Hepatic stellate cell (primary cell): ENCODE measurements around the gene CDCA3.

ENCODE experiments used
- DNase-seq: peaks from one replicate; pipeline ENCODE4 v3.0.0; 2011; ENCODE audit warnings: low spot score

Gene CDCA3

DNA sequence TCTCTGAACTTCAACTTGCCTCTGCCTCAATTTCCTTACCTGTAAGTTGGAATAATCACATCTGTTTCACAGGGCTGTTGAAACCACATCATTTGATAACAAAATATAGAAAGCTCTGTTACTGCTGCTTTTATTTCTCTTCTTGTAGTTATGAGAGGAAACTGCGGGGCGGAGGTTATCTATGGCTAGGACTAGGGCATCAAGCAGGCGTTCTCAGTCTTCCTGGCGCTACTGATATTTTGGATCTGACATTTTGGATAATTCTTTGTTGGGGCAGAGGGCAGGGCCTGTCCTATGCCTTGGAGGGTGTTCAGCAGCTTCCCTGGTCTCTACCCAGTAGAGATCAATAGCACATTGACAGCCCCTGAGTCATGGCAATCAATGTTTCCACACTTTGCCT is 19.0 kb downstream of the CDCA3 start:
- no peak for DNase-seq

DNA sequence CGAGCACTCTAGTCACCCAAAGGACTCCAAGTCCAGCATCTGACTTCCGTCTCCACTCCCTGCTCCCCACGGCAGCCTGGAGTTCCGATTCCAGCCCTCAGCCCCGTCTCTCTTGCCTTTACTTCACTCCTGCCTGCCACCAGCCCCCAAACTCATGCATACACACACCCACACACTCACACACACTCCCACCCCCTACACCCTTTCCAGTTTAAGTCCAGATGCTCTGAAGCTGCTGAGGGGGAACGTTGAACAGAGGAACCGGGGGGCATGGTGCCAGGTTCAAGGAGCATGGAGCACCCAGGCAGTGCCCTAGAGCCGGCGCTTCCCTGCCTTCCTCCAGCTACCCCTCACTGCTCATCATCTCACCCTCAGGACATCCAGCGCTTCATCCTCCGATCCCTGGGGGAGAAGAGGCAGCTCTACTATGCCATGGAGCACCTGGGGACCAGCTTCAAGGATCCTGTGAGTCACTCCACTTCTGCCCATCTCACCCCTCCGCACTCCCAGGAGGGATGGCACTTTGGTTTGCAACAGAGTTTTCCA is 19.6 kb downstream of the CDCA3 start:
- DNase-seq, result no peak

DNA sequence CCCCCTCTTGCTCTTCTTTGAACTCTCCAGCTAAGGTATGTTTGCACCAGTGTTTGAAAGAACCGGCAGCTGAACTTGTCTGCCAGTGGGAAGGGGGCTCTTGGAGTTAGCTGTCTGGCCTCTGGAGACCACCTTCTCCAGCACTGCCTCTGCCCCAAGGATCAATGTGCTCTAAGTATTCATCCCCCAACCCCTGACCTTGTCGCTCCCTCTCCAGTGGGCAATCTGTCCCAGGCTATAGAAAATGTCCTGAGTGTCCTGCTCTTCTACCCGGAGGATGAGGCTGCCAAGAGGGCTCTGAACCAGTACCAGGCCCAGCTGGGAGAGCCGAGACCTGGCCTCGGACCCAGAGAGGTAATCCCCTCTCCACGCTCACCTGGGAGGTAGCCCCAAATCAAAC is 20.1 kb downstream of the CDCA3 start:
- DNase-seq, result no peak

DNA sequence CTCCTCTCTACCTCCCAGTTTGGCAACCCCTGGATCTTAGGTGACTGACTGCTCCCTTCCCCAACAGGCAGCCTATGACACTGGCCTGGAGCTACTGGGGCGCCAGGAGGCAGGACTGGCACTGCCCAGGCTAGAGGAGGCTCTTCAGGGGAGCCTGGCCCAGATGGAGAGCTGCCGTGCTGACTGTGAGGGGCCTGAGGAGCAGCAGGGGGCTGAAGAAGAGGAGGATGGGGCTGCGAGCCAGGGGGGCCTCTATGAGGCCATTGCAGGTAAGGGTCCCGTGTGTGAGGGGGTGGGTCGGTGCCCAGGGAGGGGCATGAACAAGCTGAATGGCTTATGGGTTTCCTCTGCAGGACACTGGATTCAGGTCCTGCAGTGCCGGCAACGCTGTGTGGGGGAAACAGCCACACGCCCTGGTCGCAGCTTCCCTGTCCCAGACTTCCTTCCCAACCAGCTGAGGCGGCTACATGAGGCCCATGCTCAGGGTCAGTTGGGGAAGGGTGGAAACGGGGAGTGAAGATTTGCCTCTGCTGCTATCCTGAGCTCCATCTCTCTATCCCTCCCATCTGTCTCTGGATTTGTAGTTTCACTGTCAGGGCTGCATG is 20.7 kb downstream of the CDCA3 start:
- no peak for DNase-seq

DNA sequence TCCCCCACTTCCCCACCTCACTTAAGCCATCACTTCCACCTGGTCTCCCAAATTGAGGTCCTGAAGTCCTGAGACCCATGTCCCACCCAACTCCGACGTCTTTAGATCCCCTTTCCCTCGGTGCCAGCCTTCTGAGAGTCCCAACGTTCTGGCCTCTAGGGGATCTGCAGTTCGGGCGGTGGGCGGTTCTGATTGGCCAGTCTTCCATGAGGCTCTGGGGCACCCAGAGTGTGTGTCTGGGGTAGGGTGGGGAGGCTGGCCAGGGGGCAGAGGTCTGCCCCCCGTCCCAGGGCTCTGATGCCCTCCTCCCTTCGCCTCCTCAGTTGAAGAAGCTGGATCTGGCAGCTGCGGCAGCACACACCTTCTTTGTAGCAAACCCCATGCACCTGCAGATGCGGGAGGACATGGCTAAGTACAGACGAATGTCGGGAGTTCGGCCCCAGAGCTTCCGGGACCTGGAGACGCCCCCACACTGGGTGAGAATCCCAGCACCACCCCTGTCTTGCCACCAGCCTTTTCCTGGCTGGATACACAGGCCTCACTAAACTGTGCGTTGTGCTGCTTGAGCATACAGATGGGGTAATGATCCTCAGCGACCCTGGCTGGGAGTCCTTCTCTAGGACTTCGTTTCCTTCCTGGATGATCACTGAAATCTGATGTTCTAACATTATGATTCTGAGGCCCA is 21.4 kb downstream of the CDCA3 start:
- DNase-seq, result peak; percentile 82

DNA sequence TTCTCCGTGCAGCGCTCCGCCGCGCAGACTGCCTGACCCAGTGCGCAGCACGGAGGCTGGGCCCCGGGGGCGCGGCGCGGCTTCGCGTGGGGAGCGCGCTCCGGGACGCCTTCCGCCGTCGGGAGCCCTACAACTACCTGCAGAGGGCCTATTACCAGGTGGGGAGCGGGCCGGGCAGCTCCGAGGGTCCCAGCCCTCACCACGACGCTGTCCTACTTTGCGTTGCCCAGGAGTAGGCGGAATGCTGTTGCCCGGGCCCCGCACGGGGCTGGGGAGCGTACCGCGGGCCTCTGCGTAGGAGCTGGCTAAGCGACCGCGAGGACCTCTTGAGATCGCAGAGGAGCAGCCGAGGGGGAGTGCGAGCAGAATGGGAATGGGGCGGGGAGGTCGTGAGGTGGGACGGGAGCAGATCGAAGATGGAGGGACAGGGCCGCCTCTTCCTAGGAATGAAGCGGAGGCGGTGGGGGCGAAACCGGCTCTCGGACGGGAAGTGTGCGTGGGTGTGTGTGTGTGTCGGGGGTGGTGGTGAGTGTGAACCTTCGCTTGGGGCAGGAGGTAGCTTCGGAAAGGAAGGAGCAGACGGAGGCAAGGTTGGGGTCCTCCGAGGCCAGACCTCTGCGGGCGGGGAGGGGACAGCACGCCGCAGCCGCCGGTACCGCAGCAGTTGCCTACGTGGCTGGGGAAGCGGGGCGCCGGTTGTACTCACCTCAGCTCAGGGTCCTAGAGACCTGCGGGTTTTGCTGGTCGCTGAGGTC is 22.1 kb downstream of the CDCA3 start:
- peak; percentile 85 for DNase-seq

DNA sequence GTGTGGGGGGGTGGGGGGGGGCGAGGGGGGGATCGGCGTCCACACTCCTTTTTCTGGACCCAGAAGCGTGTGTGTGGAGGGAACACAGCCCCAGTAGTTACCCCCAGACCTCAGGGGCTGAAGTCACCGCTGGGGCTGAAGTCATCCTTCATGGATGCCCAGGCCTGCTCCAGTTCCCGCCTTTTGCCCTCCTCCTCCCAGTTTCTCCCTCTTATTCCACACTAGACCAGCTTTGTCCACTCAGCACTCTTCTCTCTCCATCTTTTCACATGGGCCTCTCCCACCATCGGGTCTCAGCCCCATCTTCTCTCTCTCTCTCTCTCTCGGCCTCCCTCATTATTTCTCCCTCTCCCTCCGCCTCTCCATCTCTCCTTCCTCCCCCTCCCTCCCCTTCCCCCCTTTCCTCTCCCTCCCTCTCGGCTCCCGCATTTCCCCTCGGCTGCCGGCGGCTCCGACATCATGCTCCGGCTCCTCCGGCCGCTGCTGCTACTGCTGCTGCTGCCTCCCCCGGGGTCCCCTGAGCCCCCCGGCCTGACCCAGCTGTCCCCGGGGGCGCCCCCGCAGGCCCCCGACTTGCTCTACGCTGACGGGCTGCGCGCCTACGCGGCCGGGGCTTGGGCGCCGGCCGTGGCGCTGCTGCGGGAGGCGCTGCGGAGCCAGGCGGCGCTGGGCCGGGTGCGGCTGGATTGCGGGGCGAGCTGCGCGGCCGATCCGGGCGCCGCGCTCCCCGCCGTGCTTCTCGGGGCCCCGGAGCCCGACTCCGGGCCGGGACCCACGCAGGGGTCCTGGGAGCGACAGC is 22.9 kb downstream of the CDCA3 start, which contains the start of gene P3H3:
Gene P3H3, plus strand, starts transcription at position 426 of the 799 bp plus-strand sequence. Its CDS starts 34 bp downstream, at position 460.
- DNase-seq, result peak; percentile 83

DNA sequence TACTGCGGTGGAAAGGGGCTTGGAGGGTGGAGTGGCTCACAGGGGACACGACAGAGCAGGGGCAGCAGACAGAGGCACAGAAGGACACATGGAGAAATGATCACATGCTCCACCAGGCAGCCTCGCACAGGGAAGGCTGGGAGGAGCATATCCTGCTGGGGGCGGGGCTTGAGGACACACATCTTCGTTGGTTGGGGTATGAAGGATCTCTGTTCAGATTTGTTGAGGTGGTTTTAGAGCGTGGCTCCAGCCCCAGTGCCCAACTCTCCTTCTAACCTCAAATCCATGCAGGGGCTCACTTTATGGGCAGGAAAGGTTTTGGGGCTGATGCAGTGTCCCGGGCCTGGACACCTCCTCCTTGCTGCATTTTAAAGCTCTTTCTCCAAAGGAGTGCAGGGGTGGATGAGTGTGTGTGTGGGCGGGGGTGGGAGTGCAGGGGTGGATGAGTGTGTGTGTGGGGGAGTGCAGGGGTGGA is 23.6 kb downstream of the CDCA3 start:
- peak; percentile 96 for DNase-seq

DNA sequence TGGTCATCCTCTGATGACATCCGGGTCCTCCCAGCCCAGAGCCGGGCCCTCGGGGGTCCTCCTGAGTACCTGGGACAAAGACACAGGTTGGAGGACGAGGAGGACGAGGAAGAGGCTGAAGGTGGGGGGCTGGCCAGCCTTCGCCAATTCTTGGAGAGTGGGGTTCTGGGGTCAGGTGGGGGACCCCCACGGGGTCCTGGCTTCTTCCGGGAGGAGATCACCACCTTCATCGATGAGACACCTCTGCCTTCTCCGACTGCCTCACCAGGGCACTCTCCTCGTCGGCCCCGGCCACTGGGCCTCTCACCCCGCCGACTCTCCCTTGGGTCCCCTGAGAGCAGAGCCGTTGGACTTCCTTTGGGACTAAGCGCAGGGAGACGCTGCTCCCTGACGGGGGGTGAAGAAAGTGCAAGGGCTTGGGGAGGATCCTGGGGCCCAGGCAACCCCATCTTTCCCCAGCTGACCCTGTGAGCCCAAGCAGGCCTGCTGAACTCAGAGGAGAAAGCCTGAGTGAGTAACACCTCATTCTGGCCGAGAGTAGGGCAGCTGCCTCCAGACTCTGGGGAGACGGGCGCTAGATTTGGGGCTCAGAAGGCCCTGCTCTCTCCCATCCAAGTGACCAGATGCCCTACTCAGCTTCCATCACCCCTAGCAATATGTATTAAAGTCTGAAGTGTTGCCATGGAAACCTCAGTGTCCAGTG is 24.2 kb downstream of the CDCA3 start:
- DNase-seq, result no peak

DNA sequence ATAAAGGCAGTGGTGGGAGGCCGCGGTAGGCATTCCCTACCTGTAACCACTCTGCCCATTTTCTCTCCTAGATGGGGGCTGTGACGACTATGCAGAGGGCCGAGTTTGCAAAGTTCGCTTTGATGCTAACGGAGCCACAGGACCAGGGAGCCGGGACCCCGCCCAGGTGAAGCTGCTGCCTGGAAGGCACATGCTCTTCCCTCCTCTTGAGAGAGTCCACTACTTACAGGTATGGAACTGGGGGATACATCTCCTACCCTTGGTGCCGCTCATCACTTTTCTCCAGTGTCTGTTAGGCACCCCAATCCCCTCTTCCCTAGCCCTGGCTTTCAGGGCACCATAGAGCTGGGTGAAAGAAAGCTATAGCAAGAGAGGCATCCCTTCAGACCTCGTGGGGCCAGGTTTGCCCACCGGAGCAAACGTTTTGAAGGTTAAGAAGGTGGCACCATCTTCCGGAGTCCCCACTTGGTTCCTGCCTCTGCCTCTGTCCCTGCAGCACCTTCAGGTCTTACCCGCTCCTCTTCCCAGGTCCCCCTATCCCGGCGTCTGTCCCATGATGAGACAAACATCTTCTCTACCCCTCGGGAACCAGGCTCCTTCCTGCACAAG is 24.9 kb downstream of the CDCA3 start:
- no peak for DNase-seq

DNA sequence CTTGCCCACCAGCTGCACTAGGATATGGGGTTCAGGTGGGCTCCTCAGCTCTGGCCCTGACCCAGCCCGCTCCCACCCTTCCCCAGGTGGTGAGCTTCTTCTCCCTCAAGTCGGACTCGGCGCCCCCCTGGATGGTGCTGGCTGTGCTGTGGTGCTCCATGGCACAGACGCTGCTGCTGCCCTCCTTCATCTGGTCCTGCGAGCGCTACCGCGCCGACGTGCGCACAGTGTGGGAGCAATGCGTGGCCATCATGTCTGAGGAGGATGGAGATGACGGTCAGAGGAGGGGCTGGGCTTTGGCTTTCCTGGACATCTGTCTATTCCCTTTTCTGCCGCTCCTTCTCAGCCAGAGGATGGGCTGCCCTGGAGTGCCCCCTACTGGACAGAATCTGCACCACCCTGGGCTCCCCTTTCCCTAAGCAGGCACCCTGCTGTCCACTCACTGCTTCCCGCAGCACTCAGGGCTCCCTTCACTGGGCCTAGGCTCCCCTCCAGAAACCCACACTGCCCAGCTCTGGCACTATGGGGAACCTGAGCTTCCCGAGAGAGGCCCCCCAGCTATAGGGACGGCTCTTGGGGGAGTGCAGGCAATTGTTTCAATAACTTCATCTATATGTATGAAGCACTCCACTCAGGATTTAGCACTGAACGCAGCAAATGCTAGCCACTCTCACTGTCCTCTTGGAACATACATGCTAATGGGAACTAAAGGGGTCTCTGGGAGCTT is 25.5 kb downstream of the CDCA3 start:
- DNase-seq, result peak; percentile 97

DNA sequence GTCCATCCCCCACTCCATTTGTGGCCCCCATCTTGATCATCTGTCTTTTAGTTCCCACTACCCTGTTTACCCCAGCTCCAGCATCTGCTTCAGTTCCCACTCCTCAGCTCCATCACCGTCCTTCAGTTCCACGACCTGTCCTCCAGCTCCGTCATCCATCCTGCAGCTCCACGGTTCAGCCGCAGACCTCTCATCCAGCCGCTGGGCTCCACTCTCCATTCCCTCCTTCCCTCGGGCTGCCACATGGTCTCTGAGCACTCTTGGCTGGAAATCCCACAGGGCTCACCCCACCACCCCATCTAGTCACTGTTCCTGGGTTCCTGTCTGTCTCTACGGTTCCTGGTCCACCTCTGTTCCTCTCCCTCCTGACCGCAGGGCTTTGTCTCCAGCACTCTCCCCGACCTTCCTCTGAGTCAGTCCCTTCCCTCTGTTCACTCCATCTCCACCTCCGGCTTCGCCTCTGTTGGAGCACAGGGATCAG is 26.1 kb downstream of the CDCA3 start:
- DNase-seq, result no peak

DNA sequence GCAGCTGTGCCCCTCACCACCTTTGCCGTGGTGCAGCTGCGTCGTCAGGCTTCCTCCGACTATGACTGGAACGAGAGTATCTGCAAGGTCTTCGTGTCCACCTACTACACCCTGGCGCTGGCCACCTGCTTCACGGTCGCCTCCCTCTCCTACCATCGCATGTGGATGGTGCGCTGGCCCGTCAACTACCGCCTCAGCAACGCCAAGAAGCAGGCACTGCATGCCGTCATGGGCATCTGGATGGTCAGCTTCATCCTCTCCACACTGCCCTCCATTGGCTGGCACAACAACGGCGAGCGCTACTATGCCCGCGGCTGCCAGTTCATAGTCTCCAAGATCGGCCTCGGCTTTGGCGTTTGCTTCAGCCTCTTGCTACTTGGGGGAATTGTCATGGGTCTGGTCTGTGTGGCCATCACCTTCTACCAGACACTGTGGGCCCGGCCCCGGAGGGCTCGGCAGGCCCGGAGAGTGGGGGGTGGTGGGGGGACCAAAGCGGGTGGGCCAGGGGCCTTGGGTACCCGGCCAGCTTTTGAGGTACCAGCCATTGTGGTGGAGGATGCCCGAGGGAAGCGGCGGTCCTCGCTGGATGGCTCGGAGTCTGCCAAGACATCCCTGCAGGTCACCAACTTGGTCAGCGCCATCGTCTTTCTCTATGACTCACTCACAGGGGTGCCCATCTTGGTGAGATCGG is 26.9 kb downstream of the CDCA3 start:
- DNase-seq, result no peak

DNA sequence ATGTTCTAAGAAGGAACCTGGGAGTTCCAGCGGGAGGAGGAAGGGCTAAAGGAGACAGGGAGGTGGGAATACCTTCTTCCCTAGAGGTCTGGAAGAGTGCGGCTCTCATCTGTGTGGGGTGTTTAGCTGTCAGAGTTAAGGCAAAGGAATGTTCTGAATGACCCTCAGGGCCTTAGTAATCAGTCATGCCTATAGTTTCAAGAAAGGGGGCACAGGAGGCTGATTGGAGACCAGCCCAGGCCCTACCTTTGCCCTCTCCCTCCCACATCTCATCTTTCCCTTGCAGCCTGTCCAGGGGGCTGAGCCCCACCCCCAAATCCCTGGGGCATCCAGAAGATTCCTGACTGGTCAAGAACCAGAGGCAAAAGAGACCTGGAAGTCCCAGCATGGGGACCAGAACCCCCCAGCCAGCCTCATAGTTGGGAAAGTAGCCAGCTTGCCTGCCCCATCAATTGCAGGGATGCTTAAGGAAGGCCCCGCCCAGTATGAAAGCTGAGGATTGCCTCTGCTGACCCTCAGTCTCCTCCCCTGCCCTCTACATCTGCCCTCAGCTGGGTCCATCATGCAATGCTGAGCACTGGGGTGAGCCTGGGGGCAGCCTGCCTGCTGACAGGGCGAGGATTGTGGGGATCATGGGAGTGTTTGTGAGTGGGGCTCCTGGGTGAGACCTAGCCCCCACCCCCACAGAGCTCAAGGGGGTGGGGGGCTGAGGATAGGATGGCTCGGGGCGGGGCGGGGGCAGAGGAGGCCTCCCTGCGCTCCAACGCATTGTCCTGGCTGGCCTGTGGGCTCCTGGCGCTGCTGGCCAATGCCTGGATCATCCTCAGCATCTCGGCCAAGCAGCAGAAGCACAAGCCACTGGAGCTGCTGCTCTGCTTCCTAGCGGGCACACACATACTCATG is 27.7 kb downstream of the CDCA3 start:
- DNase-seq, result no peak

DNA sequence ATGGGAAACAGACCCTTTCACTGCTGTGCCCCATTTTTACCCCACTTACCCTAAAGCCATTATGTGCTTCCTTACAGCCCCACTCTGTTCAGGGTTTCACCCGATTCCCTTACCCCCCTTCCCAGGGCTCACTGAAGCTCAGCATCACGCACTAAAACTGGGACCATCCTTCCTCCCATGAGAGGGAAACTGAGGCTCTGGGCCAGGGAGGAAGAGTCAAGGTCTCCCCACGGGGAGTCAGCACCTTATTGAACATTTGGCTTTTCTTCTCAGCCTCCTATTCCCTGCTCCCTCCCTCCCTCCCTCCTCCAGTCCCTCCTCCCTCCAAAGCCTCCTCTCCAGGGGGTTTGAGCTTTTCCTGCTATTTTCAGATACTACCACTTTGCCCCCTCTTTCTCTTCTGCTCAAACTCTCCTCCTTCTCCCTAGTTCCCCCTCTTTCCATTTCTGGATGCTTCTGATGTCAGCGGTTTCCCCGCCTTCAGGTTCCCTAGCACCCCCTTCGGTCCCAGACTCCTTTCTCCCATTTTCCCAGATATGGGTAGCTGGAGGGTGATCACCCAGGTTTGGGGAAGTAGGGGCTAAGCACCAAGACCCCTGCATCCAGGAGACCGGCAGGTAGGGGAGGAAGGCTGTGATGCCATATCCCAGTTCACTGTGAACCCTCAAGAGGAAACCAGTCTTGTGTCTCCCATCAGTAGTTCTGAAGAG is 28.5 kb downstream of the CDCA3 start:
- DNase-seq, result no peak

DNA sequence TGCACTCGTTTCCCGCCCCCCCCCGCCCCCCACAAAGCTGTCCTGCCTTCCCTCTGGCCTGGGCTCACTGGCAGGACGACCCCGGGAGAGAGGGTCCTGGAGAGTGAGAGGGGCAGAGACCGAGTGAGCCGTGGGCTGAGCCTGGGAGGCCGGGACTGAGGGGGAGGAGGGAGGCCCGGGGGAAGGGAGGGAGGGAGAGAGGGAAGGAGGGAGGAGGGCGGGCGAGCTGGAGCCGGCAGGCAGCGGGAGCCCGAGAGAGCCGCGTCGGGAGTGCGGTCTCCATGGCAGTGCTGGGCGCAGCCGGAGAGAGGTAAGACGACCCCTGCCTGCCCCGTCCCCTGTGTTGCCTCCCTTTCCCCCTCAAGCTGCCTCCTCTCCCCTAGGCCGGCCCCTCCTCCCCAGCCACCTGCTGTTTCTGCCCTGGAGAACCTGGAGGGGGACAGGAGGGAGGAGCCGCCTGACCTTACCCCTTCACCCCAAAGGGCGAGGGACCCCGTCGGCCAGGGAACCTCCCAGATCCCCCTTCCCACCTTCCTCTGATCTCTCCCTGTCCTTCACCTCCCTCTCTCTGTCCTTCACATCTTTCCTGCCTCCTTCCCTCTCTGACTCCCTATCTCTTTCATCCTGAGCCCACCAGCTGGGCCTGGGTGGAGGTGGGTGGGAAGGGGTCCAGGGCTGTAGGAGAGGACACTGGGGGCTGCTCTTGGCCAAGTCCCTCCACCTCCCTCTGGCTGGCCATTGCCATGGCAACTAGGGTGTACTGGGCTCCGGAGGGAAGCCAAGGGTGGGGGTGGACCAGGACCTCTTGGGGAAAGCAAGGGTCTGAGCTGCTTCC is 29.3 kb downstream of the CDCA3 start, which contains the start of gene GPR162:
Gene GPR162, plus strand, starts transcription at position 231 of the 835 bp plus-strand sequence. CDS start 2,078 bp downstream, outside the sequence.
- peak; percentile 83 for DNase-seq

DNA sequence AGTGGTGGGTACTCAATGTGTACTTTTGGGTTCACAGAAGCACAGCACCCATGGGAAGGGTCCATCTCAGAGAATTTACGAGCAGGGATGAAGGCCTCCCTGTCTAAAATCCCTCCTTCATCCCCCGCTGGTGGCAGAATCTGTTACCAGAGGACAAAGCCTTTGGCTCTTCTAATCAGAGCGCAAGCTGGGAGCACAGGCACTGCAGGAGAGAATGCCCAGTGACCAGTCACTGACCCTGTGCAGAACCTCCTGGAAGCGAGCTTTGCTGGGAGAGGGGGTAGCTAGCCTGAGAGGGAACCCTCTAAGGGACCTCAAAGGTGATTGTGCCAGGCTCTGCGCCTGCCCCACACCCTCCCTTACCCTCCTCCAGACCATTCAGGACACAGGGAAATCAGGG is 30.9 kb downstream of the CDCA3 start:
- no peak for DNase-seq
